GM12878 (cell line): ENCODE data around the gene TYRO3. TPM values are rescaled to one million over a fixed set of nuclear protein-coding genes. Genes with fewer than 3 reads are reported as not detected.

ENCODE experiments used
- CBX3 ChIP-seq: fragments of 200-600 bp; sonication (generic); IDR thresholded peaks from 2 replicates; pipeline ENCODE4 v1.6.1; 2016; ENCODE audit warnings: low read depth, borderline replicate concordance
- EP300 ChIP-seq, 2 experiments: fragments of 150-350 bp in 1 of 2; IDR thresholded peaks; 2 replicates each; pipeline ENCODE4 v1.6.1; 2011 to 2012; ENCODE audit warnings: low read depth in 2 of 2, low read length in 2 of 2, borderline replicate concordance in 1 of 2, improper control_type of control experiment in 1 of 2, inconsistent platforms in 1 of 2; ENCODE audit not compliant: control insufficient read depth in 1 of 2
- PAX5 ChIP-seq: IDR thresholded peaks from 2 replicates; pipeline ENCODE4 v1.6.1; 2011; ENCODE audit warnings: low read depth, low read length, borderline replicate concordance
- RELA ChIP-seq: fragments of 450-650 bp; IDR thresholded peaks from 2 replicates; pipeline ENCODE4 v1.8.0; 2014; ENCODE audit warnings: borderline replicate concordance; ENCODE audit not compliant: partially characterized antibody
- SREBF1 ChIP-seq: IDR thresholded peaks from 2 replicates; pipeline ENCODE4 v1.6.1; 2012; ENCODE audit warnings: mild to moderate bottlenecking, low read length
- SREBF2 ChIP-seq: IDR thresholded peaks from 2 replicates; pipeline ENCODE4 v1.6.1; 2012; ENCODE audit warnings: mild to moderate bottlenecking, low read length
- SRF ChIP-seq, 2 experiments: IDR thresholded peaks; 2 replicates each; pipeline ENCODE4 v1.6.1; 2011; ENCODE audit warnings: low read depth in 2 of 2, low read length in 2 of 2, mild to moderate bottlenecking in 1 of 2, moderate library complexity in 1 of 2
- TCF3 ChIP-seq: IDR thresholded peaks from 2 replicates; pipeline ENCODE4 v1.6.1; 2012; ENCODE audit warnings: low read depth, mild to moderate bottlenecking, low read length, borderline replicate concordance; ENCODE audit not compliant: insufficient read depth
- ZNF207 ChIP-seq: fragments of 450-650 bp; IDR thresholded peaks from 2 replicates; pipeline ENCODE4 v1.6.1; 2014; ENCODE audit warnings: antibody characterized with exemption, mild to moderate bottlenecking, borderline replicate concordance
- ZNF274 ChIP-seq: IDR thresholded peaks from one replicate; pipeline ENCODE4 v1.8.0; 2011; ENCODE audit not compliant: insufficient read length, insufficient read depth
- polyA plus RNA-seq, 11 experiments: library from polyadenylated mRNA; depleted of rRNA in 4 of 11; unstranded in 6 of 11; stranded (reverse) in 5 of 11; fragments of >200 nt; fragmentation: Nextera tagmentation in 4 of 11; fragmentation: Illumina TruSeq in 1 of 11; extraction: Ambion mirVana in 4 of 11; extraction: Trizol in 1 of 11; gene quantifications; 1 replicate in 1 of 11; 2 replicates in 10 of 11; pipeline versions ENCODE4 v1.2.1 to v1.2.3, GENCODE V29; 2011 to 2016; ENCODE audit warnings: inconsistent platforms in 2 of 11, missing spikeins in 2 of 11, low read depth in 1 of 11
- total RNA-seq, 4 experiments: library from RNA; depleted of rRNA in 3 of 4; stranded (reverse); fragments of >200 nt in 3 of 4; fragmentation: Illumina TruSeq in 1 of 4; extraction: Trizol in 1 of 4; gene quantifications; 2 replicates each; pipeline versions ENCODE4 v1.2.1 to v1.2.3, GENCODE V29; 2013 to 2021
- TF ChIP-seq, protein P1 (sequence below): fragments of 450-650 bp; IDR thresholded peaks from 2 replicates; pipeline ENCODE4 v1.6.1; 2017; ENCODE audit warnings: borderline replicate concordance
- TF ChIP-seq, protein P2 (sequence below): fragments of 450-650 bp; IDR thresholded peaks from 2 replicates; pipeline ENCODE4 v1.6.1; 2017; ENCODE audit warnings: mild to moderate bottlenecking, moderate library complexity

The TYRO3 gene
- total and polyA plus RNA-seq, 10 of the 15 experiments (the other 5 are each of a cell fraction or from before 2014, with no cell fraction given): 0.06 to 0.28 (median 0.13) TPM; not detected in 4

DNA sequence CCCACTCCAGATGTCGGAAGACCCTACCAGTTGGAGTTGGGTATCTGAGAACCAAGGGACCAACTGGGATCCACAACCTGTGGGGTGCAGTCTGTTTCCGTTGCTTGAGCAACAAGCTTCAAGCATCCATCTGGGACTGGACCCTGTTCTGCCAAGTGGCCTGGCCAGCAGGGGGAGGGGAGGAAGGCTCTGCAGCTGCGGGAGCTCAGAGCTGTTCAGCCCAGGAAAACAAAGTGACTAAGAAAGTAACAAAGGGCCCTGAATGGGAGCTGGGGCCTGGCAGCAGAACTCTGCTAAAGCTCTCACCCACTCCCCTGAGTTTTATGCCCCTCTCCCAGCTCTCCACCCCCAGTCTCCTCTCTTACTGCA, 2.7 kb downstream of the TYRO3 start (continued):
- TF ChIP-seq, protein P1, sequence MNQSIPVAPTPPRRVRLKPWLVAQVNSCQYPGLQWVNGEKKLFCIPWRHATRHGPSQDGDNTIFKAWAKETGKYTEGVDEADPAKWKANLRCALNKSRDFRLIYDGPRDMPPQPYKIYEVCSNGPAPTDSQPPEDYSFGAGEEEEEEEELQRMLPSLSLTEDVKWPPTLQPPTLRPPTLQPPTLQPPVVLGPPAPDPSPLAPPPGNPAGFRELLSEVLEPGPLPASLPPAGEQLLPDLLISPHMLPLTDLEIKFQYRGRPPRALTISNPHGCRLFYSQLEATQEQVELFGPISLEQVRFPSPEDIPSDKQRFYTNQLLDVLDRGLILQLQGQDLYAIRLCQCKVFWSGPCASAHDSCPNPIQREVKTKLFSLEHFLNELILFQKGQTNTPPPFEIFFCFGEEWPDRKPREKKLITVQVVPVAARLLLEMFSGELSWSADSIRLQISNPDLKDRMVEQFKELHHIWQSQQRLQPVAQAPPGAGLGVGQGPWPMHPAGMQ: no peak
- TF ChIP-seq EP300 (IDR thresholded peaks at IDR 0.05; ENCODE audit: borderline replicate concordance in 1 of 2, control insufficient read depth in 1 of 2, low read depth in 2 of 2, low read length in 2 of 2) (no peak), ZNF207 (no peak), CBX3 (no peak), ZNF274 (no peak), TCF3 (no peak), PAX5 (no peak), RELA (no peak), SRF (IDR thresholded peaks at IDR 0.05; ENCODE audit: low read depth in 2 of 2, low read length in 2 of 2) (no peak), SREBF2 (no peak), SREBF1 (no peak)
- TF ChIP-seq, protein P2, sequence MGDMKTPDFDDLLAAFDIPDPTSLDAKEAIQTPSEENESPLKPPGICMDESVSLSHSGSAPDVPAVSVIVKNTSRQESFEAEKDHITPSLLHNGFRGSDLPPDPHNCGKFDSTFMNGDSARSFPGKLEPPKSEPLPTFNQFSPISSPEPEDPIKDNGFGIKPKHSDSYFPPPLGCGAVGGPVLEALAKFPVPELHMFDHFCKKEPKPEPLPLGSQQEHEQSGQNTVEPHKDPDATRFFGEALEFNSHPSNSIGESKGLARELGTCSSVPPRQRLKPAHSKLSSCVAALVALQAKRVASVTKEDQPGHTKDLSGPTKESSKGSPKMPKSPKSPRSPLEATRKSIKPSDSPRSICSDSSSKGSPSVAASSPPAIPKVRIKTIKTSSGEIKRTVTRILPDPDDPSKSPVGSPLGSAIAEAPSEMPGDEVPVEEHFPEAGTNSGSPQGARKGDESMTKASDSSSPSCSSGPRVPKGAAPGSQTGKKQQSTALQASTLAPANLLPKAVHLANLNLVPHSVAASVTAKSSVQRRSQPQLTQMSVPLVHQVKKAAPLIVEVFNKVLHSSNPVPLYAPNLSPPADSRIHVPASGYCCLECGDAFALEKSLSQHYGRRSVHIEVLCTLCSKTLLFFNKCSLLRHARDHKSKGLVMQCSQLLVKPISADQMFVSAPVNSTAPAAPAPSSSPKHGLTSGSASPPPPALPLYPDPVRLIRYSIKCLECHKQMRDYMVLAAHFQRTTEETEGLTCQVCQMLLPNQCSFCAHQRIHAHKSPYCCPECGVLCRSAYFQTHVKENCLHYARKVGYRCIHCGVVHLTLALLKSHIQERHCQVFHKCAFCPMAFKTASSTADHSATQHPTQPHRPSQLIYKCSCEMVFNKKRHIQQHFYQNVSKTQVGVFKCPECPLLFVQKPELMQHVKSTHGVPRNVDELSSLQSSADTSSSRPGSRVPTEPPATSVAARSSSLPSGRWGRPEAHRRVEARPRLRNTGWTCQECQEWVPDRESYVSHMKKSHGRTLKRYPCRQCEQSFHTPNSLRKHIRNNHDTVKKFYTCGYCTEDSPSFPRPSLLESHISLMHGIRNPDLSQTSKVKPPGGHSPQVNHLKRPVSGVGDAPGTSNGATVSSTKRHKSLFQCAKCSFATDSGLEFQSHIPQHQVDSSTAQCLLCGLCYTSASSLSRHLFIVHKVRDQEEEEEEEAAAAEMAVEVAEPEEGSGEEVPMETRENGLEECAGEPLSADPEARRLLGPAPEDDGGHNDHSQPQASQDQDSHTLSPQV: no peak
